ENCODE data around the gene GRWD1. TPM values are rescaled to one million over a fixed set of nuclear protein-coding genes. Genes with fewer than 3 reads are reported as not detected.

Gene GRWD1
- total and polyA plus RNA-seq, 2 of the 8 experiments (the other 6 are each of a cell fraction or from before 2014, with no cell fraction given) = 36.9 to 61.9 TPM

DNA sequence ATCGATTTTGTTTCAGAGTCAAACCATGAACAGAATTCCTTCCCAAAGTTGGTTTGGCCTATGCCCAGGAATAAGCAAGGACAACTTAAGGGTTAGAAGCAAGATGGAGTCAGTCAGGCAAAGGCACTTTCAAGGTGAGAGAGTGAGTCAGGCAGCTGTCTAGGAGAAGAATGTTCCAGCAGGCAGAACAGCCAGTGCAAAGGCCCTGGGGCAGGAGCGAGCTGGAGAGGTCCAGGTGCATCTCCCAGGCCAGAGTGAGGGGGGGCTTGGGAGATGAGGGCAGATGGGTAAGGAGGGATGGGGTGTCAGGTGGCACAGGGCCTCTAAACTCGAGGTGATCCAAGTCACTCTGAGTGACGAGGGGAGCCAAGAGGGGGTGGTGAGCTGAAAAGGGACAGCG lies 9.2 kb upstream of the GRWD1 start:
- H3K23me2 ChIP-seq (ENCODE audit: low read depth, low read length) = no peaks in the 10 kb centered on the region
- no peak overlapping the region for H2BK12ac ChIP-seq (ENCODE audit: low read depth, low read length)
- H2BK20ac ChIP-seq (ENCODE audit: low read length) = no peak overlapping the region
- 94% methylated on average over 5 of the region's 5 CpGs; no CpG with 5 or more reads in 1 of the 2 experiments for WGBS, 2 experiments (ENCODE audit: extremely low coverage in 1 of 2, insufficient coverage in 1 of 2, insufficient read length in 1 of 2, insufficient replicate concordance in 2 of 2, low coverage in 1 of 2, low lambda C conversion rate in 2 of 2, missing lambda C conversion rate in 1 of 2)
- no peak overlapping the region for H3K23ac ChIP-seq (ENCODE audit: insufficient read length)
- H3K27ac ChIP-seq (ENCODE audit: low read depth, low read length) = no peak overlapping the region
- H3K4me3 ChIP-seq (ENCODE audit: extremely low read depth in 1 of 4, insufficient read depth in 2 of 4, low read depth in 3 of 4, low read length in 4 of 4) = no peak overlapping the region
- DNase-seq (ENCODE audit: low read depth in 1 of 2, low spot score in 2 of 2) (no peak), FAIRE-seq (no peak)
- no peak overlapping the region for H3K4me2 ChIP-seq (ENCODE audit: insufficient read depth in 1 of 2, low read depth in 2 of 2, low read length in 2 of 2)
- H3K27me3 ChIP-seq (replicated peaks in 1 of 4; ENCODE audit: control insufficient read depth in 3 of 4, extremely low read depth in 1 of 4, insufficient read depth in 3 of 4, low read length in 3 of 4) = no peaks in the 10 kb centered on the region
- H4K20me1 ChIP-seq (replicated peaks in 1 of 2; ENCODE audit: control insufficient read depth in 1 of 2, insufficient read depth in 2 of 2, low read length in 2 of 2) = no peaks in the 10 kb centered on the region
- no peak overlapping the region for H4K8ac ChIP-seq (ENCODE audit: extremely low read depth, insufficient read depth, low read length)
- H3K9ac ChIP-seq (replicated peaks in 1 of 4; ENCODE audit: extremely low read depth in 1 of 4, low read depth in 3 of 4, low read length in 3 of 4) = no peak overlapping the region; a peak in 1 of 7 replicates
- no peaks in the 10 kb centered on the region for H3K4me1 ChIP-seq (replicated peaks in 1 of 4; ENCODE audit: control insufficient read depth in 3 of 4, insufficient read depth in 4 of 4, low read length in 3 of 4)
- no peak overlapping the region for H2AK5ac ChIP-seq (ENCODE audit: low read depth, low read length)
- no peaks in the 10 kb centered on the region; a peak in 1 of 8 replicates for H3K36me3 ChIP-seq (ENCODE audit: control insufficient read depth in 2 of 4, insufficient read depth in 4 of 4, low read length in 3 of 4)
- H3K14ac ChIP-seq (ENCODE audit: insufficient read length) = no peak overlapping the region
- H3K56ac ChIP-seq (replicated peaks; ENCODE audit: insufficient read length, low read depth, low read length) = no peak overlapping the region
- H4K91ac ChIP-seq (replicated peaks; ENCODE audit: insufficient read length, low read length) = no peak overlapping the region
- no peak for TF ChIP-seq TBP (IDR thresholded peaks at IDR 0.05; ENCODE audit: low read depth, low read length)
- 0 out of 2 replicates have a peak, but pooled peaks have one; percentile 19 for TF ChIP-seq KDM1A (IDR thresholded peaks at IDR 0.05; ENCODE audit: borderline replicate concordance, low read length)
- H3K79me1 ChIP-seq (ENCODE audit: low read depth, low read length) = no peaks in the 10 kb centered on the region
- POLR2A ChIA-PET (ENCODE audit: partially characterized antibody) = interaction anchor here (0.7 to 1.8 kb wide), 4 partner anchors 16 to 36 kb away, joined by 3 to 5 read pairs (median 4); no protein-coding TSS in a partner anchor
- H3K79me2 ChIP-seq (ENCODE audit: control insufficient read depth in 1 of 2, insufficient read depth in 2 of 2, low read length in 2 of 2) = no peaks in the 10 kb centered on the region
- no peak overlapping the region for H4K5ac ChIP-seq (ENCODE audit: insufficient read length, low read depth, low read length)
- CTCF ChIA-PET (ENCODE audit: partially characterized antibody) = interaction anchor here (1.1 kb wide), 1 partner anchor 45 kb away, joined by 8 read pairs; the partner anchor contains the start of gene KDELR1
- no peak overlapping the region for H2AFZ ChIP-seq (ENCODE audit: low read length)
- no peak overlapping the region for H3K18ac ChIP-seq (ENCODE audit: extremely low read depth, low read length)
- no peak overlapping the region for H2BK5ac ChIP-seq (ENCODE audit: low read depth, low read length)
- H3K9me3 ChIP-seq (ENCODE audit: insufficient read depth in 2 of 2, low read depth in 1 of 2, low read length in 1 of 2) = no peaks in the 10 kb centered on the region
- no peak overlapping the region for H2BK120ac ChIP-seq (replicated peaks; ENCODE audit: low read depth, low read length)
- H3K4ac ChIP-seq (replicated peaks; ENCODE audit: insufficient read length, low read depth, low read length) = no peak overlapping the region
- H2BK15ac ChIP-seq (ENCODE audit: low read length) = no peak overlapping the region
